Colonic mucosa (tissue), 4 donors: Measurements from ENCODE around the gene NFIA. TPM values are rescaled to one million over a fixed set of nuclear protein-coding genes. Genes with fewer than 3 reads are reported as not detected.

ENCODE experiments used
- DNase-seq: peaks from one replicate; pipeline ENCODE4 v3.0.0-alpha.2; 2020
- H3K27ac ChIP-seq: fragments of 200-600 bp; one replicate; pipeline ENCODE4 v1.8.0; 2021
- H3K27me3 ChIP-seq: fragments of 200-600 bp; one replicate; pipeline ENCODE4 v1.8.0; 2021
- H3K36me3 ChIP-seq: fragments of 200-600 bp; one replicate; pipeline ENCODE4 v1.8.0; 2021
- H3K4me1 ChIP-seq: fragments of 200-600 bp; one replicate; pipeline ENCODE4 v1.8.0; 2021; ENCODE audit warnings: mild to moderate bottlenecking
- H3K4me3 ChIP-seq: fragments of 200-600 bp; one replicate; pipeline ENCODE4 v1.8.0; 2021
- H3K9ac ChIP-seq, 2 donors: one replicate each; pipeline ENCODE4 v1.7.0; 2013; ENCODE audit warnings: control low read depth in 2 of 2, low read depth in 2 of 2, low read length in 2 of 2
- H3K9me3 ChIP-seq: fragments of 200-600 bp; one replicate; pipeline ENCODE4 v1.8.0; 2021
- CTCF ChIP-seq: fragments of 200-600 bp; IDR thresholded peaks from one replicate; pipeline ENCODE4 v1.8.0; 2022; ENCODE audit warnings: antibody characterized with exemption, mild to moderate bottlenecking
- intact Hi-C: fragments of 100-400 bp; cut with DNase I; formaldehyde crosslinking; loops from one replicate; pipeline ENCODE4 v1.14.1; 2022
- total RNA-seq, 2 donors: library from RNA; stranded (reverse); fragmentation: NEBNext Ultra II Directional in 1 of 2; extraction: Animal tissue kit (Norgen Biotek cat#: 25700) in 1 of 2; gene quantifications; one replicate each; pipeline ENCODE4 v1.2.1, GENCODE V29; 2021
- donor health status: healthy.
- donor health status: DM: no; HTN: no; CAD: no.
- donor health status: DM: no; HTN: no; CAD: no.

NFIA gene
- total RNA-seq, 2 donors from 2014 or later: 36.0 to 44.2 TPM

- DNase-seq: no peak
- no peaks in the 10 kb centered on the region for H3K4me1 ChIP-seq
- intact Hi-C loops: no loop called here
- H3K27ac ChIP-seq: no peak overlapping the region
- TF ChIP-seq CTCF: no peak
- H3K27me3 ChIP-seq: no peaks in the 10 kb centered on the region
- no peaks in the 10 kb centered on the region for H3K9me3 ChIP-seq
- H3K4me3 ChIP-seq: no peak overlapping the region
- H3K36me3 ChIP-seq: no peaks in the 10 kb centered on the region
- H3K9ac ChIP-seq: no peak overlapping the region
Measured at GRCh38 chr1:61474269-61474817, 392.0 kb downstream of the NFIA start.

GRCh38 chr1:61474963-61475362 is 392.6 kb downstream of the NFIA start:
- H3K36me3 ChIP-seq: no peaks in the 10 kb centered on the region
- no peak overlapping the region for H3K4me3 ChIP-seq
- H3K4me1 ChIP-seq: no peaks in the 10 kb centered on the region
- H3K27me3 ChIP-seq: no peaks in the 10 kb centered on the region
- no peak overlapping the region for H3K27ac ChIP-seq
- H3K9ac ChIP-seq: no peak overlapping the region
- no peak for TF ChIP-seq CTCF
- DNase-seq: no peak
- H3K9me3 ChIP-seq: no peaks in the 10 kb centered on the region
- intact Hi-C loops: no loop called here

DNA sequence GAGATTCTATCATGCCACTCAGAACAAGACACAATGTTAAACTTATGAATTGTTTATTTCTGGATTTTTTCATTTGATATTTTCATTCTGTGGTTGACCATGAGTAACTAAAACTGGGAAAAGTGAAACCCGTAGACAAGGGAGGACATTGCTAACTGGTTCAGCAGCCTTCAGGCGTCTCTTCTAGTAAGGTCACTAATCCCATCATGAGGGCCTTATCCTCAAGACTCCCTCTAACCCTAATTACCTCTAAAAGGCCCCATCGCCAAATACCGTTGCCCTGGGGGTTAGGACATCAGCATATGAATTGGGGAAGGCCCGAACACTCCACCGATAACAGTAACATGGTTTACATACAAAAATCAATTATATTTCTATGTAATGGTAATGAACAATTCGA is 394.9 kb downstream of the NFIA start:
- Histone ChIP-seq H3K9me3 (no peaks in the 10 kb centered on the region), H3K27me3 (no peaks in the 10 kb centered on the region), H3K27ac (no peak overlapping the region), H3K9ac (no peak overlapping the region), H3K4me1 (no peaks in the 10 kb centered on the region), H3K36me3 (no peaks in the 10 kb centered on the region), H3K4me3 (no peak overlapping the region)
- intact Hi-C loops: no loop called here
- TF ChIP-seq CTCF: no peak
- DNase-seq: no peak

GRCh38 chr1:61480273-61480935 is 398.0 kb downstream of the NFIA start:
- DNase-seq: no peak
- no peaks in the 10 kb centered on the region for H3K36me3 ChIP-seq
- no peak for TF ChIP-seq CTCF
- H3K4me1 ChIP-seq: no peaks in the 10 kb centered on the region
- no peak overlapping the region for H3K27ac ChIP-seq
- H3K27me3 ChIP-seq: no peaks in the 10 kb centered on the region
- H3K9me3 ChIP-seq: no peaks in the 10 kb centered on the region
- H3K4me3 ChIP-seq: no peak overlapping the region
- H3K9ac ChIP-seq: no peak overlapping the region
- intact Hi-C loops: no loop called here

GRCh38 chr1:61481315-61481715 is 399.0 kb downstream of the NFIA start:
- Histone ChIP-seq H3K4me1 (no peaks in the 10 kb centered on the region), H3K4me3 (no peak overlapping the region), H3K27ac (no peak overlapping the region), H3K27me3 (no peaks in the 10 kb centered on the region), H3K9me3 (no peaks in the 10 kb centered on the region), H3K9ac (no peak overlapping the region), H3K36me3 (no peaks in the 10 kb centered on the region)
- intact Hi-C loops: no loop called here
- DNase-seq: no peak
- no peak for TF ChIP-seq CTCF
